PC-3 (cell line): Measurements from ENCODE around the gene SRSF12. TPM values are rescaled to one million over a fixed set of nuclear protein-coding genes. Genes with fewer than 3 reads are reported as not detected.

Source experiments
- ATAC-seq: fragments of 200-7000 bp; cut with Tn5 transposase; 2 replicates; pipeline ENCODE4 v1.9.1; 2020; ENCODE audit warnings: mild to moderate bottlenecking, moderate library complexity
- BruUV-seq: library from RNA; stranded (reverse); fragments of 400-500 nt; replicated peaks from 2 replicates; lab custom pipeline; 2021; lab: Mats Ljungman, UMichigan
- CTCF ChIA-PET: fragments of 300-600 bp; sonication (Branson Sonifier 250); formaldehyde crosslinking; loops from one replicate; lab custom pipeline; 2022; ENCODE audit warnings: antibody characterized with exemption; lab: Charles Lee
- POLR2A ChIA-PET: fragments of 300-600 bp; sonication (Branson Sonifier 250); formaldehyde crosslinking; loops from one replicate; lab custom pipeline; 2022; ENCODE audit warnings: antibody characterized with exemption; ENCODE audit not compliant: unreplicated experiment; lab: Charles Lee
- DNase-seq: peaks from one replicate; pipeline ENCODE4 v3.0.0-alpha.2; 2015
- H2AFZ ChIP-seq: fragments of 300-600 bp; sonication (generic); 2 replicates; pipeline ENCODE4 v1.6.0; 2016; ENCODE audit warnings: antibody characterized with exemption, low read length
- H3F3A ChIP-seq: fragments of 300-600 bp; sonication (generic); one replicate; pipeline ENCODE4 v1.6.0; 2017; ENCODE audit warnings: antibody characterized with exemption, low read length, control low read depth, mild to moderate bottlenecking; ENCODE audit not compliant: unreplicated experiment
- H3K27ac ChIP-seq: fragments of 300-600 bp; sonication (generic); 2 replicates; pipeline ENCODE4 v1.5.1; 2016; ENCODE audit warnings: mild to moderate bottlenecking, low read length
- H3K27me3 ChIP-seq: fragments of 300-600 bp; sonication (generic); 2 replicates; pipeline ENCODE4 v1.6.1; 2016; ENCODE audit warnings: low read length, mixed read lengths
- H3K36me3 ChIP-seq: fragments of 300-600 bp; sonication (generic); 2 replicates; pipeline ENCODE4 v1.6.1; 2016; ENCODE audit warnings: low read depth, mixed run types, low read length, mixed read lengths
- H3K4me1 ChIP-seq: fragments of 300-600 bp; sonication (generic); 2 replicates; pipeline ENCODE4 v1.5.1; 2016; ENCODE audit warnings: low read length; ENCODE audit not compliant: insufficient read depth
- H3K4me2 ChIP-seq: fragments of 300-600 bp; sonication (generic); 2 replicates; pipeline ENCODE4 v1.6.0; 2016; ENCODE audit warnings: low read length
- H3K4me3 ChIP-seq: fragments of 300-600 bp; sonication (generic); 2 replicates; pipeline ENCODE4 v1.5.1; 2016; ENCODE audit warnings: mild to moderate bottlenecking, low read length, mixed read lengths
- H3K79me2 ChIP-seq: fragments of 300-600 bp; sonication (generic); 2 replicates; pipeline ENCODE4 v1.6.1; 2017; ENCODE audit warnings: low read length, mixed read lengths
- H3K9ac ChIP-seq: fragments of 300-600 bp; sonication (generic); 2 replicates; pipeline ENCODE4 v1.6.0; 2016; ENCODE audit warnings: mild to moderate bottlenecking, low read length
- H3K9me2 ChIP-seq: fragments of 300-600 bp; sonication (generic); replicated peaks from 2 replicates; pipeline ENCODE4 v1.6.1; 2016; ENCODE audit warnings: mixed run types, low read length, mixed read lengths
- H3K9me3 ChIP-seq: fragments of 300-600 bp; sonication (generic); 2 replicates; pipeline ENCODE4 v1.6.1; 2016; ENCODE audit warnings: low read length, mixed read lengths
- H4K20me1 ChIP-seq: fragments of 300-600 bp; sonication (generic); 2 replicates; pipeline ENCODE4 v1.6.1; 2016; ENCODE audit warnings: low read length, mixed read lengths
- EZH2 ChIP-seq: fragments of 300-600 bp; sonication (generic); IDR thresholded peaks from one replicate; pipeline ENCODE4 v1.6.1; 2017; ENCODE audit warnings: antibody characterized with exemption, mild to moderate bottlenecking, low read length; ENCODE audit not compliant: unreplicated experiment
- EZH2phosphoT487 ChIP-seq: fragments of 300-600 bp; sonication (generic); IDR thresholded peaks from 2 replicates; pipeline ENCODE4 v1.6.1; 2018; ENCODE audit warnings: mild to moderate bottlenecking, antibody characterized with exemption, low read length, borderline replicate concordance
- intact Hi-C: fragments of 100-400 bp; cut with micrococcal nuclease; formaldehyde crosslinking; loops from 2 replicates; pipeline ENCODE4 v1.9.0; 2023
- total RNA-seq: library from RNA; depleted of rRNA; stranded (reverse); fragments of >200 nt; gene quantifications from 2 replicates; pipeline ENCODE4 v1.2.3, GENCODE V29; 2014
- TF ChIP-seq, protein P1 (sequence below): fragments of 300-600 bp; sonication (generic); conservative IDR thresholded peaks from 2 replicates; pipeline ENCODE4 v1.5.1; 2017; ENCODE audit warnings: antibody characterized with exemption, low read depth, mild to moderate bottlenecking, low read length

The SRSF12 gene
- total RNA-seq, 1 experiment from 2014 or later = not detected

DNA sequence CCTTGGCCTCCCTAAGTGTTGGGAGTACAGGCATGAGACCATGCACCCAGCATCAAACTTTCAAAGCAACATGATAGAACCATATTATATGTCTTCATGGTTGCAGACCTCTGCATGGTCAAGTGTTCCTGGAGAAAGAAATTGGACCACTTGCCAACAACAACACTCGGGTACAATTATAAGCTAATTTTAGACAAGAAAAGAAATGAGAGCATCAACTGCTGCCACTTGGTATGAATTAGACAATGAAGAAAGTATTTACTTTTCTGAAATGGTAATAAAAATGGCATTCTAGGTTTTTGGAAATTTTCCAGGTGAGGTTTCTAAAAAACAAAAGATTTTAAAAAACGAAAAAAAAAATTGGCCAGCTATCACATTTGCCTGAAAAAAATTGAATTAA lies 20.3 kb upstream of the SRSF12 start:
- no peaks in the 10 kb centered on the region for H4K20me1 ChIP-seq
- ChIA-PET POLR2A (no interaction called here), CTCF (interaction anchor here (0.6 kb wide), 1 partner anchor 156 kb away, joined by 4 read pairs; no protein-coding TSS in a partner anchor)
- no peaks in the 10 kb centered on the region for H3K9me3 ChIP-seq
- H3K79me2 ChIP-seq = no peaks in the 10 kb centered on the region
- TF ChIP-seq, protein P1, sequence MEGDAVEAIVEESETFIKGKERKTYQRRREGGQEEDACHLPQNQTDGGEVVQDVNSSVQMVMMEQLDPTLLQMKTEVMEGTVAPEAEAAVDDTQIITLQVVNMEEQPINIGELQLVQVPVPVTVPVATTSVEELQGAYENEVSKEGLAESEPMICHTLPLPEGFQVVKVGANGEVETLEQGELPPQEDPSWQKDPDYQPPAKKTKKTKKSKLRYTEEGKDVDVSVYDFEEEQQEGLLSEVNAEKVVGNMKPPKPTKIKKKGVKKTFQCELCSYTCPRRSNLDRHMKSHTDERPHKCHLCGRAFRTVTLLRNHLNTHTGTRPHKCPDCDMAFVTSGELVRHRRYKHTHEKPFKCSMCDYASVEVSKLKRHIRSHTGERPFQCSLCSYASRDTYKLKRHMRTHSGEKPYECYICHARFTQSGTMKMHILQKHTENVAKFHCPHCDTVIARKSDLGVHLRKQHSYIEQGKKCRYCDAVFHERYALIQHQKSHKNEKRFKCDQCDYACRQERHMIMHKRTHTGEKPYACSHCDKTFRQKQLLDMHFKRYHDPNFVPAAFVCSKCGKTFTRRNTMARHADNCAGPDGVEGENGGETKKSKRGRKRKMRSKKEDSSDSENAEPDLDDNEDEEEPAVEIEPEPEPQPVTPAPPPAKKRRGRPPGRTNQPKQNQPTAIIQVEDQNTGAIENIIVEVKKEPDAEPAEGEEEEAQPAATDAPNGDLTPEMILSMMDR = no peak
- TF ChIP-seq EZH2 (no peak), EZH2phosphoT487 (no peak)
- H3K36me3 ChIP-seq = no peaks in the 10 kb centered on the region
- intact Hi-C loops = no loop called here
- DNase-seq (no peak), ATAC-seq (no peak)
- no peaks in the 10 kb centered on the region for H3K9me2 ChIP-seq
- BruUV-seq = no TSS peak
- no peak overlapping the region for H3K9ac ChIP-seq
- no peak overlapping the region for H3K4me3 ChIP-seq
- no peaks in the 10 kb centered on the region for H3K27me3 ChIP-seq
- H2AFZ ChIP-seq = no peak overlapping the region
- no peak overlapping the region for H3K27ac ChIP-seq
- no peaks in the 10 kb centered on the region for H3F3A ChIP-seq
- peaks cover 21% of the 10 kb centered on the region for H3K4me1 ChIP-seq
- no peak overlapping the region for H3K4me2 ChIP-seq

- Histone ChIP-seq H3K4me2 (no peak overlapping the region), H3K9me2 (no peaks in the 10 kb centered on the region), H3K79me2 (no peaks in the 10 kb centered on the region), H2AFZ (no peak overlapping the region), H3F3A (no peaks in the 10 kb centered on the region), H3K9ac (no peak overlapping the region), H3K36me3 (no peaks in the 10 kb centered on the region), H3K4me3 (no peak overlapping the region), H3K27me3 (no peaks in the 10 kb centered on the region), H3K4me1 (peaks cover 8% of the 10 kb centered on the region), H3K9me3 (no peaks in the 10 kb centered on the region), H4K20me1 (no peaks in the 10 kb centered on the region), H3K27ac (no peak overlapping the region)
- ChIA-PET CTCF (no interaction called here), POLR2A (no interaction called here)
- no TSS peak for BruUV-seq
- ATAC-seq (no peak), DNase-seq (no peak)
- TF ChIP-seq, protein P1 = no peak
- TF ChIP-seq EZH2phosphoT487 (no peak), EZH2 (no peak)
- intact Hi-C loops = no loop called here
These were observed 16.9 kb upstream of the SRSF12 start for GRCh38 chr6:89134723-89135122.

DNA sequence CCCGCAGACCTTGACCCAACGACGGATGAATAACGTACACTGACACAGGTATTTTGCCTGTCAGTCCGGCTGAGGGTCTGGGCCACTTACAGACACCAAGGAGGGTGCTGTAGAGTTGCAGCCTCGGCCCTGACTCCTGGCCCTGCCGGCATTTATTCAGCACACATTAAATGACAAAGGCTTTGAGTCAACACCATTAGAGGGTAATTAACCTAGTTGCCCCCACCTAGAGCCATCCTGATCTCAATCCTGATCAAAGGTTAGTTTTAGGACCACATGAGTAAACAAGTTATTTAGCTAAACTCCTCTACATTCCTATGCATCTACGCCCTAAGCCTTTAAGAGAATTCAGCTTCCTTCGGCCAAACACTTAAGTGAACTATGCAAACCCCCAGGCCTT lies 16.1 kb upstream of the SRSF12 start:
- no peak overlapping the region for H3K27ac ChIP-seq
- intact Hi-C loops = no loop called here
- peaks cover under 1% of the 10 kb centered on the region for H3K4me1 ChIP-seq
- no peaks in the 10 kb centered on the region for H3K9me3 ChIP-seq
- ATAC-seq = no peak
- no peaks in the 10 kb centered on the region for H3K36me3 ChIP-seq
- no peaks in the 10 kb centered on the region for H3F3A ChIP-seq
- H3K4me2 ChIP-seq = no peak overlapping the region
- no peaks in the 10 kb centered on the region for H4K20me1 ChIP-seq
- no peak overlapping the region for H3K9ac ChIP-seq
- TF ChIP-seq, protein P1 = no peak
- TF ChIP-seq EZH2 (no peak), EZH2phosphoT487 (no peak)
- H3K27me3 ChIP-seq = no peaks in the 10 kb centered on the region
- H3K79me2 ChIP-seq = no peaks in the 10 kb centered on the region
- BruUV-seq = no TSS peak
- CTCF ChIA-PET = no interaction called here
- no peaks in the 10 kb centered on the region for H3K9me2 ChIP-seq
- H3K4me3 ChIP-seq = no peak overlapping the region
- POLR2A ChIA-PET = no interaction called here
- no peak for DNase-seq
- no peak overlapping the region for H2AFZ ChIP-seq
